Astrocyte (in vitro differentiated cells and primary cell): Measurements from ENCODE around the gene OR5B2. TPM values are rescaled to one million over a fixed set of nuclear protein-coding genes. Genes with fewer than 3 reads are reported as not detected.

Experiments used
- DNase-seq: peaks from one replicate; pipeline ENCODE4 v3.0.0-alpha.2; 2010; ENCODE audit warnings: low read depth
- FAIRE-seq: peaks from 2 replicates; lab custom pipeline; 2011; peaks lifted over from hg19 to GRCh38; lab: Jason Lieb, UNC
- H2AFZ ChIP-seq: 2 replicates; pipeline ENCODE4 v1.6.0; 2012; ENCODE audit warnings: low read depth, low read length, inconsistent platforms
- H3K27ac ChIP-seq: 2 replicates; pipeline ENCODE4 v1.5.1; 2011; ENCODE audit warnings: low read depth, low read length, inconsistent platforms
- H3K27me3 ChIP-seq: 2 replicates; pipeline ENCODE4 v1.6.0; 2011; ENCODE audit warnings: low read length, inconsistent platforms; ENCODE audit not compliant: insufficient read depth
- H3K36me3 ChIP-seq: 2 replicates; pipeline ENCODE4 v1.5.1; 2011; ENCODE audit warnings: low read length, inconsistent platforms; ENCODE audit not compliant: insufficient read depth
- H3K4me1 ChIP-seq: 2 replicates; pipeline ENCODE4 v1.5.1; 2011; ENCODE audit warnings: low read length, inconsistent platforms; ENCODE audit not compliant: insufficient read depth
- H3K4me2 ChIP-seq: 2 replicates; pipeline ENCODE4 v1.6.0; 2012; ENCODE audit warnings: low read length, inconsistent platforms
- H3K4me3 ChIP-seq: 2 replicates; pipeline ENCODE4 v1.5.1; 2011; ENCODE audit warnings: low read depth, mild to moderate bottlenecking, low read length, inconsistent platforms; ENCODE audit not compliant: insufficient read depth
- H3K79me2 ChIP-seq: 2 replicates; pipeline ENCODE4 v1.6.0; 2012; ENCODE audit warnings: mild to moderate bottlenecking, low read length, inconsistent platforms; ENCODE audit not compliant: insufficient read depth
- H3K9ac ChIP-seq: 2 replicates; pipeline ENCODE4 v1.6.0; 2012; ENCODE audit warnings: mild to moderate bottlenecking, low read length, inconsistent platforms
- H3K9me3 ChIP-seq: 2 replicates; pipeline ENCODE4 v1.5.1; 2012; ENCODE audit warnings: low read depth, mild to moderate bottlenecking, low read length, inconsistent platforms; ENCODE audit not compliant: insufficient read depth
- H4K20me1 ChIP-seq: 2 replicates; pipeline ENCODE4 v1.6.0; 2012; ENCODE audit warnings: low read length, inconsistent platforms; ENCODE audit not compliant: insufficient read depth
- H3K27ac Mint-ChIP-seq: one replicate; pipeline ENCODE4 v1.8.0; 2021; ENCODE audit warnings: mild to moderate bottlenecking, mixed read lengths; ENCODE audit not compliant: unreplicated experiment
- H3K27me3 Mint-ChIP-seq: one replicate; pipeline ENCODE4 v1.8.0; 2021; ENCODE audit warnings: low read depth, mixed read lengths; ENCODE audit not compliant: unreplicated experiment
- H3K36me3 Mint-ChIP-seq: one replicate; pipeline ENCODE4 v1.8.0; 2021; ENCODE audit warnings: low read depth, mixed read lengths; ENCODE audit not compliant: unreplicated experiment
- H3K4me1 Mint-ChIP-seq: one replicate; pipeline ENCODE4 v1.8.0; 2021; ENCODE audit warnings: low read depth, mixed read lengths; ENCODE audit not compliant: unreplicated experiment
- H3K4me3 Mint-ChIP-seq: one replicate; pipeline ENCODE4 v1.8.0; 2021; ENCODE audit warnings: mild to moderate bottlenecking, moderate library complexity, mixed read lengths; ENCODE audit not compliant: unreplicated experiment
- H3K9me3 Mint-ChIP-seq: one replicate; pipeline ENCODE4 v1.8.0; 2021; ENCODE audit warnings: mild to moderate bottlenecking, mixed read lengths; ENCODE audit not compliant: unreplicated experiment
- CTCF ChIP-seq: IDR thresholded peaks from 2 replicates; pipeline ENCODE4 v1.5.1; 2011; ENCODE audit warnings: low read depth, mild to moderate bottlenecking, inconsistent platforms, low read length, moderate library complexity; ENCODE audit not compliant: insufficient read depth
- EZH2 ChIP-seq: IDR thresholded peaks from 2 replicates; pipeline ENCODE4 v1.6.1; 2012; ENCODE audit warnings: mild to moderate bottlenecking, low read length, inconsistent platforms; ENCODE audit not compliant: insufficient read depth
- total RNA-seq: library from RNA; stranded (reverse); gene quantifications from 2 replicates; pipeline ENCODE4 v1.2.1, GENCODE V29; 2021

OR5B2 gene
- total RNA-seq, 1 donor from 2014 or later, result not detected

- H3K9me3 ChIP-seq, result peaks cover 4% of the 10 kb centered on the region
- no peak for TF ChIP-seq EZH2
- TF ChIP-seq CTCF, result no peak
- no peak overlapping the region for H3K4me3 ChIP-seq
- no peaks in the 10 kb centered on the region for H3K27me3 ChIP-seq
- Mint-ChIP-seq H3K27ac (no peak overlapping the region), H3K4me1 (peaks cover 28% of the 10 kb centered on the region), H3K4me3 (no peak overlapping the region), H3K9me3 (peaks cover 12% of the 10 kb centered on the region), H3K27me3 (no peaks in the 10 kb centered on the region), H3K36me3 (no peaks in the 10 kb centered on the region)
- H3K27ac ChIP-seq, result no peak overlapping the region
- H3K4me2 ChIP-seq, result no peak overlapping the region
- no peak overlapping the region for H3K9ac ChIP-seq
- no peaks in the 10 kb centered on the region for H4K20me1 ChIP-seq
- no peaks in the 10 kb centered on the region for H3K79me2 ChIP-seq
- no peaks in the 10 kb centered on the region for H3K36me3 ChIP-seq
- no peak overlapping the region for H2AFZ ChIP-seq
- no peak for FAIRE-seq
- H3K4me1 ChIP-seq, result peaks cover 10% of the 10 kb centered on the region
- no peak for DNase-seq
Observed at GRCh38 chr11:58390551-58391063, 37.3 kb downstream of the OR5B2 start.

Other genes with a start within 250 kb of the OR5B2 start
- gene OR9Q2, start 239.1 kb downstream of the OR5B2 start, total RNA-seq, result not detected in 2 replicates
- gene OR1S2, start 224.0 kb downstream of the OR5B2 start, total RNA-seq, result not detected in 2 replicates
- gene OR1S1, start 215.4 kb downstream of the OR5B2 start, total RNA-seq, result not detected in 2 replicates
- not detected in 2 replicates for gene OR10Q1, start 199.2 kb downstream of the OR5B2 start, total RNA-seq
- not detected in 2 replicates for gene OR10W1, start 159.9 kb downstream of the OR5B2 start, total RNA-seq
- gene OR5B17, start 69.1 kb downstream of the OR5B2 start, total RNA-seq, result not detected in 2 replicates
- not detected in 2 replicates for gene OR5B3, start 21.2 kb downstream of the OR5B2 start, total RNA-seq
- gene OR5B12, start 14.1 kb upstream of the OR5B2 start, total RNA-seq, result not detected in 2 replicates
- not detected in 2 replicates for gene OR5B21, start 80.0 kb upstream of the OR5B2 start, total RNA-seq
- 3.6 and 3.7 TPM in 2 replicates for gene LPXN, start 147.7 kb upstream of the OR5B2 start, total RNA-seq
- 38.1 and 40.1 TPM in 2 replicates for gene ZFP91, start 150.9 kb upstream of the OR5B2 start, total RNA-seq
- gene CNTF, start 194.5 kb upstream of the OR5B2 start, total RNA-seq, result 1.4 and 1.7 TPM in 2 replicates